HG02798 (cell line): ENCODE results near the gene HCN2.

Experiments
- ATAC-seq: cut with Tn5 transposase; IDR thresholded peaks from one replicate; pipeline ENCODE4 v1.9.1; 2021; ENCODE audit warnings: mild to moderate bottlenecking; ENCODE audit not compliant: unreplicated experiment, poor library complexity

Gene HCN2

GRCh38 chr19:633786-634639, 44.3 kb downstream of the HCN2 start:
- no peak for ATAC-seq

- no peak for ATAC-seq
Observed at GRCh38 chr19:634975-635652, 45.4 kb downstream of the HCN2 start.

DNA sequence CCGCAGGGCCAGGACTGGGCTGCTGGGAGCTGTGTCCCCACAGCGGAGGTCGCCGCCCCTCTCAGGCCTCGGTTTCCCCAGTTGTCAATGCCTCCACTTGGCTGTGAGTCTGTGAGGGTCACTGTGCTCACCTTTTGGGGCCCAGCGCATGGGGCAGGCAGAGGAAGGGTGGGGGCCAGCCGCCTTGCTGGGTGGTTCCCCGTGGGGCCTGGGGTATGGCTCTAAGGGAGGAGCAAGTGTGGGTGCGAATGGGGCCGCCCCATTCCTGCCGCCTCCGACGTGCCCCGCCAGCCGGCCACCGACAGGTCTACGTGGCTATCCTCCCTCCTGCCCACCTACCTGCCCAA, 49.2 kb downstream of the HCN2 start:
- ATAC-seq, result no peak

- peak; percentile 75 for ATAC-seq
Observed at GRCh38 chr19:639253-640160, 49.8 kb downstream of the HCN2 start, which contains the start of gene FGF22. Gene FGF22, plus strand, starts transcription at chr19:639879. Its CDS starts 47 bp downstream, at chr19:639926.

GRCh38 chr19:640161-640558, 50.5 kb downstream of the HCN2 start:
- ATAC-seq, result no peak

- ATAC-seq, result no peak
Observed at GRCh38 chr19:640606-641189, 51.0 kb downstream of the HCN2 start.

GRCh38 chr19:641702-642101, 52.0 kb downstream of the HCN2 start:
- ATAC-seq, result no peak

DNA sequence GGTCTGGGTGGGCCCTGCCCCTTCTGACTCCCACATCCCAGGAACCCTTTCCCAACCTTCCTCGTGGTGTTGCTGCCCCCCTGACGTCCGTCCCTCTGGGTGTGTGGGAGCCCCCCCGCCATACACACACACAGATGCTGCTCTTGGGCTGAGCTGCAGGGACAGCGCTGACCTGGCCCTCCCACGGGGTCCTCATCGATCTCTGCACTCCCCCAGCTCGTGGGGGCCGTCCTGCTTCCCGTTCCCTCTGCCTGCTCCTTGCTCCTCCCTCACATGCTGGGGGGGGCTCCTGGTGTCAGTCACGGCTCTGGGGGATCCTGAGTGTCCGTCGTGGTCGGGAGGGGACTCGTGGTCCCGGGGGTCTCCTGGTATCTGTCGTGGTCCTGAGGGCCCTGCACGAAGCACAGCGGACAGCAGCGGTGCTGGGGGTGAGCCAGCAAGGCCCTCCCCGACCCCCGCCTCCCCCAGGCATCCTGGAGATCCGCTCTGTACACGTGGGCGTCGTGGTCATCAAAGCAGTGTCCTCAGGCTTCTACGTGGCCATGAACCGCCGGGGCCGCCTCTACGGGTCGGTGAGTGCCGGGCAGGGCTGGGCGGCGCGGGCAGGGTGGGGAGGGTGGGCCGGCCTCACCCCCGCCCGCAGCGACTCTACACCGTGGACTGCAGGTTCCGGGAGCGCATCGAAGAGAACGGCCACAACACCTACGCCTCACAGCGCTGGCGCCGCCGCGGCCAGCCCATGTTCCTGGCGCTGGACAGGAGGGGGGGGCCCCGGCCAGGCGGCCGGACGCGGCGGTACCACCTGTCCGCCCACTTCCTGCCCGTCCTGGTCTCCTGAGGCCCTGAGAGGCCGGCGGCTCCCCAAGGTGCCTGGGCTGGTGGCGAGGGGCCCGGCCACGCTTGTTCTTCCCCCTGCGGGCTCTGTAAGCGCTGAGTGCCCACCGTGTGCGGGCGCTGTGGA, 53.4 kb downstream of the HCN2 start:
- no peak for ATAC-seq

GRCh38 chr19:643736-644135, 54.1 kb downstream of the HCN2 start:
- no peak for ATAC-seq

DNA sequence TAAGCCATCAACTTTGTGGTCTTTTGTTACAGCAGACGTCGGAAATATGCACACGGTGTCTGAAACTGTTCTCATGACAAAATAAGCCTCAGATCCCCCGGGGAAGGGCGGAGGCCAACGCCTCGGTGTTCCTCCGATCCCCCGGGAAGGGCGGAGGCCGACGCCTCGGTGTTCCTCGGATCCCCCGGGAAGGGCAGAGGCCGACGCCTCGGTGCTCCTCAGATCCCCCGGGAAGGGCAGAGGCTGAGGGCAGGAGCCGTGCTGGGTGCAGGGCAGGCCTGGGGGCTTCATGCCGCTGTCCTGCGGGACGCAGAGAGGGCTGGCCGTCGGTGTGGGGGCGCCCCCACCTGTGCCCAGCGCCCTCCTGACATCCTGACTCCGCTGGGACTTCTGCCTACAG, 54.7 kb downstream of the HCN2 start:
- ATAC-seq, result no peak

- no peak for ATAC-seq
Observed at GRCh38 chr19:644789-645188, 55.1 kb downstream of the HCN2 start.

- ATAC-seq, result no peak
Observed at GRCh38 chr19:645912-646778, 56.5 kb downstream of the HCN2 start.

- ATAC-seq, result no peak
Observed at GRCh38 chr19:646779-647565, 57.3 kb downstream of the HCN2 start.

GRCh38 chr19:647566-648284, 58.0 kb downstream of the HCN2 start:
- no peak for ATAC-seq

DNA sequence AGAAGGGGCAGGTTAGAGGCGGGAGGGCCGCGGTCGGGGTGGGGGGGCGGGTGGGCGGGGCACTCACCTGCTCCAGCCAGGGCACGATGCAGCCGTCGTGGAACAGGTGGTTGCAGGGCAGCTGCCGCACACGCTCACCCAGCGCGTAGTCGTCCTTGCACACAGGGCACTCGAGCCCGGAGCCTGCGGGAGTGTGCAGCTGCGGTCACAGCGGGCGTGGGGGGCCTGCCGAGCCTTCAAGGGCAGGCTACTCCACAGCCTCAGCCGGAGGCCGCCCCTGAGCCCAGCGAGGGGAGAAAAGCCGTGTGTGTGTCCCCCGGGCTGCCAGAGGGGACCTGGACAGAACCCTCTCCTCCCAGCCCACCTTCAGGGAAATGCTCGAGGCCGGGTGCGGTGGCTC, 58.6 kb downstream of the HCN2 start:
- no peak for ATAC-seq

- no peak for ATAC-seq
Observed at GRCh38 chr19:648904-649801, 59.5 kb downstream of the HCN2 start.
